GM18870 (cell line): Measurements from ENCODE around the gene CACNA1F.

ENCODE experiments used
- ATAC-seq: cut with Tn5 transposase; IDR thresholded peaks from one replicate; pipeline ENCODE4 v1.9.1; 2021; ENCODE audit warnings: moderate library complexity; ENCODE audit not compliant: unreplicated experiment

CACNA1F gene

GRCh38 chrX:49257846-49258748 lies 25.0 kb upstream of the CACNA1F start:
- ATAC-seq, result no peak

- ATAC-seq, result no peak
Observed at GRCh38 chrX:49257074-49257790, 24.1 kb upstream of the CACNA1F start.

DNA sequence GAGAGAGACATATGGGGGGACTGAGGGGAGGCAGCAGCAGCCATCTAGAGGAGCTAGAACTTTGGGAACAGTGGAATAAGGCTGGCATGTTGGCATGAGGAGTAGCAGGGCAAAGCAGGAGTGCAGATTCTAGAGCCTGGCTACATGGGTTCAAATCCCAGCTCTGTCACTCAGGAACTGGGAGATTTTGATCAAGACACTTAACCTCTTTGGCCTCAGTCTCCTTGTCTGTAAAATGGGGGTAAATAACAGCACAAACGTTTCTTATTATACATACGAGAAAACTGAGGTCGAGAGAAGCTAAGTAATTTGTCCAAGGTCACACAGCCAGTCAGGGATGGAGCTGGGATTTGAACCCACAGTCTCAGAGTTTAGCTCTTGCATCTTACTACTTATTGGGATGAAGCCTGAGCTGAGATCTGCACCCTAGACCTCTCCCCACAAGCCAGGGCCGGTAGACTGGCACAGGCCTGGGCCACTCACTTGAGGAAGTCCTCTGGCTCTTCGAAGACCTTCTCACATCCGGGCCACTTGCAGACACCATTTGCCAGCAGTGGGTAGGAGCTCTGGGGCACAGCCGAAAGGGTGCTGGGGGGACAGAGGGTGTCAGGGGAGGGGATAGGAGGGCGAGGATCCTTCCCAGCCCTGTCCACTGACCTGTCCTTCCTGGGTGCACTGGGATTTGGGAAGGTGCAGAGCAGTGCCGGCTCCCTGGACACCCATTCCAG lies 23.3 kb upstream of the CACNA1F start:
- no peak for ATAC-seq

- no peak for ATAC-seq
Observed at GRCh38 chrX:49254639-49255038, 21.5 kb upstream of the CACNA1F start.

DNA sequence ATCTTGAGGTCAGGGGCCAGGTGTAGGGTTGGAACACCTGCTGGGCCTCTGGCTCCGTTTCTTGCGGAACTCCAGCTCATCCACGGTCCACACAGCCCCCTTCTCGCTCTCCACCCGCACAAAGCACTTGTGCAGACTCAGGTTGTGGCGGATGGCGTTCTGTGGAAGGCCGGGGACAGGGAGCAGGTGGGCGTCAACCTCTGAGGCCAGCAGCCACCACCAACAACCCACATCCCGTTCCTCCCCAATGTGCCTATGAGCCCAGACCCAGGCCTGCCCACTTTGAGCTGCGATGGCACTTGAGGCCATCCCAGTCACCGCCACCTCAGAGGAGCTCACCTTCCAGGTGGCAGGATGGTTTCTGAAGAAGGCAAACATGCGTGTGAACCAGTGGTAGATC lies 18.2 kb upstream of the CACNA1F start:
- no peak for ATAC-seq

DNA sequence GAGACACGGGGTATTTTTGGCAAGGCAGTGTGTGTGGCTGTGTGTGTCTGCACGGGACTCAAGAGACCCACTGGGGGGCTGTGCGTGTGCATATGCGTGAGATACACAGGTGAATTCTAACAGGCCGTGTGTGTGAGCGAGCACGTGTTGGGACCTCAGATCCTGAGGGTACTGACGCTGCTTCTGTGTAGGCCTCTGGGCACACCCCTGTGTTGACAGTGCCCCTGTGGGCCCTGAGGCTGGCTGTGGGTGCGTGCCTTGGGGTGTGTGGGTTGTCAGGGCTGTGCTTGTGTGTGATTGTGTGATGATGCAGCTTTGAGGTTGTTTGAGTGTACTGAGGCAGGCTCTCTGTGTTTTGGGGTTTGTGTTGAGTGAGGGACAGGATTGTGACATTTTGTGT lies 17.4 kb upstream of the CACNA1F start:
- no peak for ATAC-seq

DNA sequence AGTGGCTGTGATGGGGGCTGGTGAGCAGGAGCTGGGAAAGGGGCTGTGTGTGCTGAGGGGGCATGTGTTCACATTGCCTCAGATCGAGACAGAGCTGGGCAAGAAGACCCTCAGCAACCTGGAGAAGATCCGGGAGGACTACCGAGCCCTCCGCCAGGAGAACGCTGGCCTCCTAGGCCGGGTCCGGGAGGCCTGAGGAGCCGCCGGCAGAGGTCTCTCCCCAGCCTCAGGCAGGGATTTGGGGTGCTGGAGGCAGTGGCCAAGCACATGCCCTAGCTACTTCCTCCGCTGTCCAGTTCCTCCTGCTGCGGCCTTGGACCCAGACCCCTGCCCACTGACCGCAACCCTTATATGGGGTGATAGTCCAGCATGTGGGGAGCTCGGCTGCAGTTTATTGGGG lies 16.9 kb upstream of the CACNA1F start:
- no peak for ATAC-seq

- ATAC-seq, result no peak
Observed at GRCh38 chrX:49249616-49250015, 16.5 kb upstream of the CACNA1F start.

GRCh38 chrX:49249071-49249470 lies 15.9 kb upstream of the CACNA1F start:
- ATAC-seq, result no peak

DNA sequence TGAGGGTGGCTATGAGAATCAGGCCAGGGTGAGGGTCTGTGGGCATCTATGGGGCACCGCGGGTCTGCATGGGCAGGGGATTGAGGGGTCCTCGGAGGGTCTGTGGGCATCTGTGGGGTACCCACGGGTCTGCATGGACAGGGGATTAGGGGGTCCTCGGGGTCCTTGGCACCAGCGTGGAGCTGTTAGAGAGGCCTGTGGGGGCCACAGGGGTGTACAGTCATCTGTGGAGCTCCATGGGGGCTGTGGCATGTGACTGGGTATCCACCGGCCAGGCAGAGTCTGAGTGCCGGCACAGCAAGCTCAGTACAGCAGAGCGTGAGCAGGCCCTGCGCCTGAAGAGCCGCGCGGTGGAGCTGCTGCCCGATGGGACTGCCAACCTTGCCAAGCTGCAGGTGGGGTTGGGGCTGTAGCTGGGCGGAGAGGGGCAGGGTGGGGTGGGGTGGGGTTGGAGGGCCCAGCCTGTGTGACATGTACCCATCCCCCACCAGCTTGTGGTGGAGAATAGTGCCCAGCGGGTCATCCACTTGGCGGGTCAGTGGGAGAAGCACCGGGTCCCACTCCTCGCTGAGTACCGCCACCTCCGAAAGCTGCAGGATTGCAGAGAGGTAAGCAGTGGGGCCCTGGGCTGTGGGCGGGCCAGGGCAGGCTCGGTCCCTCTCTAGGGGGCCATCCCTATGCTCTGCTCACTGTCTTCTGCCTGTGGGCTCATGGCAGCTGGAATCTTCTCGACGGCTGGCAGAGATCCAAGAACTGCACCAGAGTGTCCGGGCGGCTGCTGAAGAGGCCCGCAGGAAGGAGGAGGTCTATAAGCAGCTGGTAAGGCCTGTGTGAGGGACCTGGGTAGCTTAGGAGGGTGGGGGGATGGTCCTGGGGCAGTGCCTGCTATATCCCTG lies 15.0 kb upstream of the CACNA1F start:
- ATAC-seq, result no peak

- ATAC-seq, result no peak
Observed at GRCh38 chrX:49247346-49247745, 14.2 kb upstream of the CACNA1F start.

DNA sequence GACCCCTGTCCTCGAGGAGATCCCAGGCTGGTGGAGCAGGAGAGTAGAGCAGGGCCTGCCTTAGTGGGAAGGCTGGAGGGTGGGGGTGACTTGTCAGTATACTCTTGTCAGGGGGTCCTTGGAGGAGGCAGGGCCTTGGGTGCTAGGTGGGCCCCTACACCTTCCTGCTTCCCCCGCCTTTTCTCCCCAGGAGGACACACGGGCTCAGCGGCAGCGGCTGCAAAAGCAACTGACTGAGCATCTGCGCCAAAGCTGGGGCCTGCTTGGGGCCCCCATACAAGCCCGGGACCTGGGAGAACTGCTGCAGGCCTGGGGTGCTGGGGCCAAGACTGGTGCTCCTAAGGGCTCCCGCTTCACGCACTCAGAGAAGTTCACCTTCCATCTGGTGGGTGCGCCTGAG lies 13.4 kb upstream of the CACNA1F start:
- no peak for ATAC-seq

DNA sequence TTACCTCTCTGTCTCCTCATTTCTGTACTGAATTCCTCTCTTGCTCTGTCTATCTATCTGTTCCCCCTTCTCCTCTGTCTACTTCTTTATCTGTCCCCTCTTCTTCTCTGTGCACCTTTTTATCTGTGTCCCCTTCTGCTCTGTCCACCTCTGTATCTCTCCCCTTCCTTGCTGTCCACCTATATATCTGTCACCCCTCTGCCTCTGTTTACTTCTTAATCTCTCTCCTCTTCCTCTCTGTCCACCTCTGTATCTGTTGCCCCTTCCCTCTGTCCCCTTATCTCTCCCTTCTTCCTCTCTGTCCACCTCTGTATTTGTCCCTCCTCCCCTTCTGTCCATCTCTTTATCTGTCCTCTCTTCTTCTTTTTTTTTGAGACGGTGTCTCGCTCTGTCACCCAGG lies 11.1 kb upstream of the CACNA1F start:
- ATAC-seq, result no peak

- ATAC-seq, result no peak
Observed at GRCh38 chrX:49243166-49243565, 10.0 kb upstream of the CACNA1F start.

- no peak for ATAC-seq
Observed at GRCh38 chrX:49242545-49243066, 9.5 kb upstream of the CACNA1F start.

DNA sequence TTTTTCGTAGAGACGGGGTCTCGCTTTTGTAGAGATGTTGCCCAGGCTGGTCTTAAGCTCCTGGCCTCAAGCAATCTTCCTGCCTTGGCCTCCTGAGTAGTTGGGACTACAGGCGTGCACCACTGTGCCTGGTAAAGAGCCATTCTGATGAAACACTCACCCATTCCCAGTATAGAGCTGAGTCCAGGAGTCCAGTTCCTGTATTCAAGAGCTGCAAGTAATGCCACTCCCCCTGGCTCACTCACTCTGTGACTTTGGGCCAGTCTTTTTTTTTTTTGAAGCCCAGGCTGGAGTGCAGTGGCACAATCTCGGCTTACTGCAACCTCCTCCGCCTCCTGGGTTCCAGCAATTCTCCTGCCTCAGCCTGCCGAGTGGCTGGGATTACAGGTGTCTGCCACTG lies 5.6 kb upstream of the CACNA1F start:
- ATAC-seq, result no peak

- ATAC-seq, result no peak
Observed at GRCh38 chrX:49237060-49237459, 3.9 kb upstream of the CACNA1F start.

GRCh38 chrX:49233887-49234555 lies 881 bp upstream of the CACNA1F start:
- ATAC-seq, result no peak

DNA sequence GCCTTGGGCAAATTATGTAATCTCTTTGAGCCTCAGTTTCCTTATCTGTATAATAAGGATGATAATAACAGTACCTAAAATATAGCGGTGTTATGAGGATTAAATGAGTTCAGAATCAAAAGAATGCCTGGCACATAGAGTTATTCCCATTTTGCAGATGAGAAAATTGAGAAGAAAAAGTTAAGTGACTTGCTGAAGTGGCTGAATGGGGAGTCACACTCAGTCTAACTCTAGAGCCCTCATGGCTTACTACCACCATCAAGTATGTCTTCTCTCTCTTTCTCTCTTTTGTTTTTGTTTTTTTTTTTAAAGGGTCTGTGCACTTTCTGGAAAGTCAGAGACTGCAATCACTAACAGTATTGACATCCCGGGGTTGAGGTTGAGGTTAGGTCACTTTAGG lies 615 bp downstream of the CACNA1F start:
- ATAC-seq, result no peak
